Bronchial epithelial cell (primary cell): ENCODE results near the gene SDS. TPM values are rescaled to one million over a fixed set of nuclear protein-coding genes. Genes with fewer than 3 reads are reported as not detected.

Source experiments
- DNase-seq: peaks from one replicate; pipeline ENCODE4 v3.0.0-alpha.2; 2010; ENCODE audit warnings: low read depth
- FAIRE-seq: peaks from 2 replicates; lab custom pipeline; 2011; peaks lifted over from hg19 to GRCh38; lab: Jason Lieb, UNC
- H3K27me3 ChIP-seq: 2 replicates; pipeline ENCODE4 v1.5.1; 2011; ENCODE audit warnings: low read length; ENCODE audit not compliant: control insufficient read depth, insufficient read depth
- H3K36me3 ChIP-seq: 2 replicates; pipeline ENCODE4 v1.5.1; 2011; ENCODE audit warnings: low read length; ENCODE audit not compliant: control insufficient read depth, insufficient read depth
- H3K4me3 ChIP-seq: 2 replicates; pipeline ENCODE4 v1.5.1; 2011; ENCODE audit warnings: mild to moderate bottlenecking, low read depth, low read length, control low read depth
- CTCF ChIP-seq: IDR thresholded peaks from 2 replicates; pipeline ENCODE4 v1.5.1; 2011; ENCODE audit warnings: mild to moderate bottlenecking, moderate library complexity, low read length, control low read depth, inconsistent platforms; ENCODE audit not compliant: insufficient read depth, severe bottlenecking
- total RNA-seq: library from RNA; depleted of rRNA; stranded (reverse); fragments of >200 nt; gene quantifications from 2 replicates; pipeline ENCODE4 v1.2.1, GENCODE V29; 2014

SDS gene
- total RNA-seq, 1 donor from 2014 or later = not detected

DNA sequence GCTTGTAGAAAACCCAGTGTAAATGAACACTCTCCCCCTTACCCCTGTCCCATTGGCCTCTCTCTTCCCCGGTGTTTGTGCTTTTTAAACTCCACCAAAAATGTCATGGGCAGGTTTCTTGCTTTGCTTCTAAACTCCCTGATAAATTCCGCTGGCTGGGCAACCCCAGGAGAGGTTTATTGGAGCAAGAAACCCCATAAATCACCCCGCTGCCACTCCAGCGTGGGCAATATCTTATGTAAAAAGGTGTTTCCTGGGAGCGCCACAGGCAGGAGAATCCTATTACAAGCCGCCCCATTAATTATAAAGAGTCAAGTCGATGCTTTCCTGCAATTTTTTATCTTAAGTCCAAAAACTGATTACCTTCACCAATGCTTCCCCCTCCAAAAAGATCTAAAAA lies 45.2 kb upstream of the SDS start:
- Histone ChIP-seq H3K27me3 (no peaks in the 10 kb centered on the region), H3K4me3 (no peak overlapping the region), H3K36me3 (no peaks in the 10 kb centered on the region)
- DNase-seq = no peak
- no peak for TF ChIP-seq CTCF
- no peak for FAIRE-seq

DNA sequence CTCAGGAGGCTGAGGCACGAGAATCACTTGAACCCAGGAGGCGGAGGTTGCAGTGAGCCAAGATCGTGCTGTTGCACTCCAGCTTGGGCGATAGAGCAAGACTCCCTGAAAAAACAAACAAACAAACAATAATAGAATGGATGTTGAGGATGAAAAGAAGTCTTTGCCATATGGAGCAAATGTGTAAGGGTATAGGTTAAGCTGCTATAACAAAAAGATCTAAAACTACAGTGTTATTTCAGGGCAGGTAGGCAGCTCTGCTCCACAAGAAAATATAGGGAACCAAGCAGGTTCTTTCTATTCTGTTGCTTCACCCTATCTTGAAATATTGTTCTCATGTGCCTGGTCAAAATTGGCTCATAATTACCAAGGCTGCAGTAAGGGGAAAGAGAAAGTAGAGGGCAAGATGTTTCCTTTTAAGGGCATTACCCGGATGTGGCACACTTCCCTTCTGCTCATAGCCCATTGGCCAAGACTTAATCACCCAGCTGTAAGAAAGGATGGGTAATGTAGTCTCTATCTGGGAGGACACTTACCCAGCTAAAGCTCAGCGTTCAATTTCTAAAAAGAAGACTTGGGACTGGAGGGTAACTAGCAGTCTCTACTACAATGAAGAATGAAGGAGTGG lies 42.0 kb upstream of the SDS start:
- TF ChIP-seq CTCF = no peak
- no peak for FAIRE-seq
- peaks cover 5% of the 10 kb centered on the region for H3K27me3 ChIP-seq

DNA sequence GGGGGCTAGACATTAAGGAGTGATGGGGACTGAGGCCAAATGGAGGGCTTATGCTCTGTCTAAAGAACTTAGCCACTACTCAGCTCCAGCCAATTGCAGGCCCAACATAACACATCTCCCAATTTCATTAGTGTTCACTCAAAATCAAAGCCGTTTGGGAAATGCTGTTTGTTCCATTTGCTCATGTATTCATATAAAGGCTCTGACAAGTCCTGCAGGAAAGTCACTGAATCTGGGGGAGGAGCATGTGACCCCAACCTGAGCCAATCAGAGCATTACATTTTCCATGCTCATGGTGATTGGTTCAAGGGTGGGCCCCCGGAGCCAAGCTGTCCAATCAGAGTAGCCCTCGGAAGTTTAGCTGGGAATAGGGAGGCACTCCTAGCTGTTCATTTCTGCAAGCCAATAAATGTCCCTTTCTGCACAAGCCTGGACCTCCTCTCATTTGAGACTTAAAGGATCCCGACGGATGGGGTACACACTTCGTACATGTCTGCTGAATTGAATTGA lies 39.4 kb upstream of the SDS start:
- no peaks in the 10 kb centered on the region for H3K36me3 ChIP-seq
- TF ChIP-seq CTCF = no peak
- peaks cover 5% of the 10 kb centered on the region for H3K27me3 ChIP-seq
- FAIRE-seq (no peak), DNase-seq (no peak)
- no peak overlapping the region for H3K4me3 ChIP-seq

More for the DNA sequence above, 42.0 kb upstream of the SDS start:
- Histone ChIP-seq H3K36me3 (no peaks in the 10 kb centered on the region), H3K4me3 (no peak overlapping the region)
- no peak for DNase-seq

DNA sequence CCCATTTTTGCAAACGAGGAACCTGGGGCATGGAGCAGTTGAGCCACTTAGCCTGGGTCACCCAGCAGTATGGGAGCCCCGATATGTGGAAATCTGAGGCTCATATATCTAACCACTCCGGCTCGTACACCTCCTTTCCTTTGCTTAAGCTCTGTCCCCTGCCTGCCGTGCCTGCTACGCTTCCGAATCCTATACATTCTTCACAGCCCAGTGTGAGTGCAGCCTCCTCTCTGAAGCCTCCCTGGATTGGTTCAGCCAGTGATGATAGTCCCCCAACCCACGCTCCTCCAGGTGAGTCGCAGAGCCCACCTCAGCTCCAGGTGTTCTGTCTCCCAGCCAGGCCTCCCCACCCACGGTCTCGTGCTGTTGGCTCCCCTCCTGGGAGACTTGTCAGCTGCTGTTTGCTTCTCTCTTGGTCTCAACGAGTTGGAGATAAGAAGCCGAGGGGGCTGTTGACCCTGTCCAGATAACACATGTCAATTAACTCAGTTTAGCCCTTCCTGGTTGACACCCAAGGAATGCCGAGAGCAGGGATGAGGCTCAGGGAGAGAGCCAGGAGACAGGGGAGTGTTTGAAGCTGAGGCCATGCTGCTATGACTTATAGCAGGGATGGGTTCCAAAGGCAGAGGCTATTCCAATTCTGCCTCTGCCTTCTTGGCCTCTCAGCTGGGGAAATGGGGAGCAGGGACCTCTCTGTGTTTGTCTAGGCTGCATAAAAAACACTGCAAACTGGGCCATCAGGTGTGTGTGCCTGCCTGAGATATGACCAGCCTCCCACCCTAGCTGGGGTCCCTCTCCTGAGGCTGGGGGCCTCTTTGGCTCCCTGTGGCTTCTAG lies 37.5 kb upstream of the SDS start:
- peaks cover 5% of the 10 kb centered on the region for H3K27me3 ChIP-seq
- no peaks in the 10 kb centered on the region for H3K36me3 ChIP-seq
- FAIRE-seq (no peak), DNase-seq (no peak)
- H3K4me3 ChIP-seq = no peak overlapping the region
- TF ChIP-seq CTCF = no peak

GRCh38 chr12:113440336-113440735 lies 36.6 kb upstream of the SDS start:
- Histone ChIP-seq H3K36me3 (no peaks in the 10 kb centered on the region), H3K4me3 (no peak overlapping the region), H3K27me3 (peaks cover 5% of the 10 kb centered on the region)
- no peak for TF ChIP-seq CTCF
- DNase-seq = no peak
- FAIRE-seq = no peak
